HepG2 (cell line): Measurements from ENCODE around the gene FBLIM1. TPM values are rescaled to one million over a fixed set of nuclear protein-coding genes. Genes with fewer than 3 reads are reported as not detected.

Experiments used
- ATAC-seq: fragments of 200-7000 bp; cut with Tn5 transposase; 3 replicates; pipeline ENCODE4 v1.9.1; 2020; ENCODE audit warnings: mild to moderate bottlenecking, moderate library complexity
- BruUV-seq: library from RNA; stranded (reverse); fragments of 400-500 nt; replicated peaks from 2 replicates; lab custom pipeline; 2021; lab: Mats Ljungman, UMichigan
- CTCF ChIA-PET: fragments of 300-600 bp; formaldehyde crosslinking; extraction: SDS; loops from one replicate; lab custom pipeline; 2021; ENCODE audit warnings: low total read pairs, inconsistent platforms, low intra/inter-chr PET ratio; lab: Yijun Ruan, JAX
- POLR2A ChIA-PET: fragments of 350-600 bp; sonication (Branson Sonifier 250); formaldehyde crosslinking; loops from one replicate; lab custom pipeline; 2020; ENCODE audit warnings: antibody characterized with exemption, inconsistent platforms; lab: Yijun Ruan, JAX
- DNase-seq: peaks from one replicate; pipeline ENCODE4 v3.0.0-alpha.2; 2015; ENCODE audit warnings: low spot score
- FAIRE-seq: peaks from 3 replicates; lab custom pipeline; 2011; peaks lifted over from hg19 to GRCh38; lab: Jason Lieb, UNC
- H2AFZ ChIP-seq: one replicate; pipeline ENCODE4 v1.6.1; 2011; ENCODE audit warnings: low read length, inconsistent platforms
- H3K27ac ChIP-seq: fragments of 300-600 bp; 3 replicates; pipeline ENCODE4 v1.8.0; 2011; ENCODE audit warnings: mixed run types, mild to moderate bottlenecking, mixed read lengths, low read length, inconsistent platforms; ENCODE audit not compliant: insufficient read depth; ENCODE audit errors: extremely low read length
- H3K27me3 ChIP-seq, 2 experiments: fragments of 200-600 bp in 1 of 2; 2 replicates in 1 of 2; 3 replicates in 1 of 2; pipeline versions ENCODE4 v1.6.0 to v1.8.0; 2011; ENCODE audit warnings: low read length in 2 of 2, mild to moderate bottlenecking in 2 of 2, moderate library complexity in 2 of 2, inconsistent platforms in 1 of 2; ENCODE audit not compliant: insufficient read depth in 2 of 2, control insufficient read depth in 1 of 2
- H3K36me3 ChIP-seq, 2 experiments: fragments of 200-600 bp in 1 of 2; replicated peaks in 1 of 2; 2 replicates in 1 of 2; 3 replicates in 1 of 2; pipeline versions ENCODE4 v1.5.1 to v1.8.0; 2011; ENCODE audit warnings: low read length in 2 of 2, inconsistent platforms in 1 of 2; ENCODE audit not compliant: insufficient read depth in 2 of 2, control insufficient read depth in 1 of 2
- H3K4me1 ChIP-seq: 2 replicates; pipeline ENCODE4 v1.5.1; 2012; ENCODE audit warnings: low read length, inconsistent platforms; ENCODE audit not compliant: insufficient read depth
- H3K4me2 ChIP-seq: 2 replicates; pipeline ENCODE4 v1.6.0; 2011; ENCODE audit warnings: low read depth, low read length, inconsistent platforms
- H3K4me3 ChIP-seq, 3 experiments: fragments of 200-600 bp in 1 of 3; sonication (generic), shearing (Covaris generic) in 1 of 3; replicated peaks in 1 of 3; 2 replicates each; pipeline ENCODE4 v1.5.1; 2011 to 2016; ENCODE audit warnings: low read length in 3 of 3, inconsistent platforms in 2 of 3, low read depth in 2 of 3, mild to moderate bottlenecking in 2 of 3, control low read depth in 1 of 3, mixed read lengths in 1 of 3; ENCODE audit not compliant: insufficient read depth in 1 of 3
- H3K79me2 ChIP-seq: one replicate; pipeline ENCODE4 v1.6.1; 2011; ENCODE audit warnings: low read length, inconsistent platforms; ENCODE audit not compliant: insufficient read depth
- H3K9ac ChIP-seq: 2 replicates; pipeline ENCODE4 v1.6.0; 2011; ENCODE audit warnings: mild to moderate bottlenecking, low read depth, low read length, inconsistent platforms; ENCODE audit not compliant: insufficient read depth
- H3K9me3 ChIP-seq: 2 replicates; pipeline ENCODE4 v1.5.1; 2012; ENCODE audit warnings: mild to moderate bottlenecking, low read length
- H4K20me1 ChIP-seq: 2 replicates; pipeline ENCODE4 v1.6.0; 2011; ENCODE audit warnings: inconsistent platforms, mild to moderate bottlenecking, low read length, moderate library complexity; ENCODE audit not compliant: insufficient read depth
- JUN ChIP-seq: sonication (generic); formaldehyde crosslinking; IDR thresholded peaks from 2 replicates; pipeline ENCODE4 v1.4.0; 2020; ENCODE audit warnings: mild to moderate bottlenecking, missing genetic modification reagents
- KLF9 ChIP-seq: IDR thresholded peaks from 2 replicates; pipeline ENCODE4 v1.6.1; 2016; ENCODE audit warnings: low read depth
- KMT2B ChIP-seq: IDR thresholded peaks from 2 replicates; pipeline ENCODE4 v1.6.1; 2016; ENCODE audit warnings: missing genetic modification reagents, missing compliant biosample characterization
- NR2F6 ChIP-seq, 2 experiments: IDR thresholded peaks; 2 replicates each; pipeline ENCODE4 v1.6.1; 2016; ENCODE audit warnings: antibody characterized with exemption in 1 of 2, mild to moderate bottlenecking in 1 of 2
- RAD21 ChIP-seq: fragments of 450-650 bp; formaldehyde crosslinking; IDR thresholded peaks from 2 replicates; pipeline ENCODE4 v1.5.0; 2020; ENCODE audit warnings: mild to moderate bottlenecking
- RBFOX2 ChIP-seq: fragments of 200-400 bp; formaldehyde crosslinking; IDR thresholded peaks from 2 replicates; pipeline ENCODE4 v1.6.1; 2017; ENCODE audit warnings: low read depth, mild to moderate bottlenecking, low read length
- REXO4 ChIP-seq: sonication (generic); formaldehyde crosslinking; IDR thresholded peaks from 2 replicates; pipeline ENCODE4 v1.8.0; 2022; ENCODE audit warnings: missing genetic modification reagents, mild to moderate bottlenecking, borderline replicate concordance
- SALL2 ChIP-seq: sonication (generic); formaldehyde crosslinking; IDR thresholded peaks from 2 replicates; pipeline ENCODE4 v1.8.1; 2023; ENCODE audit warnings: mild to moderate bottlenecking, missing genetic modification reagents, inconsistent platforms
- SMAD9 ChIP-seq: sonication (generic); formaldehyde crosslinking; IDR thresholded peaks from 2 replicates; pipeline ENCODE4 v1.5.1; 2020; ENCODE audit warnings: mild to moderate bottlenecking, missing genetic modification reagents
- SOX6 ChIP-seq, 2 experiments: fragments of 450-650 bp in 1 of 2; sonication (generic) in 1 of 2; formaldehyde crosslinking in 1 of 2; IDR thresholded peaks; 2 replicates each; pipeline versions ENCODE4 v1.4.0 to v1.6.1; 2017 to 2020; ENCODE audit warnings: antibody characterized with exemption in 1 of 2, mild to moderate bottlenecking in 1 of 2, missing genetic modification reagents in 1 of 2
- STAG1 ChIP-seq: sonication (generic); formaldehyde crosslinking; IDR thresholded peaks from 2 replicates; pipeline ENCODE4 v1.4.0; 2020; ENCODE audit warnings: missing genetic modification reagents
- ZNF432 ChIP-seq: sonication (generic); formaldehyde crosslinking; IDR thresholded peaks from 2 replicates; pipeline ENCODE4 v1.5.0; 2020; ENCODE audit warnings: missing genetic modification reagents, mild to moderate bottlenecking, borderline replicate concordance
- ZNF557 ChIP-seq: sonication (generic); formaldehyde crosslinking; IDR thresholded peaks from 2 replicates; pipeline ENCODE4 v1.4.0; 2020; ENCODE audit warnings: missing genetic modification reagents
- ZNF678 ChIP-seq: sonication (generic); formaldehyde crosslinking; IDR thresholded peaks from 2 replicates; pipeline ENCODE4 v1.4.0; 2020; ENCODE audit warnings: mild to moderate bottlenecking, missing genetic modification reagents
- ZNF878 ChIP-seq: sonication (generic); formaldehyde crosslinking; IDR thresholded peaks from 2 replicates; pipeline ENCODE4 v1.8.1; 2023; ENCODE audit warnings: mild to moderate bottlenecking, missing genetic modification reagents, moderate library complexity
- ZSCAN9 ChIP-seq: IDR thresholded peaks from 2 replicates; pipeline ENCODE4 v1.6.1; 2016; ENCODE audit warnings: borderline replicate concordance
- WGBS: methylation state at CpG from one replicate; pipeline ENCODE4 v1.1.6; 2017; ENCODE audit warnings: low lambda C conversion rate; 5-methylcytosine and 5-hydroxymethylcytosine counted together
- in situ Hi-C: cut with HindIII; loops from 2 replicates; pipeline ENCODE4 v1.10.0; 2017; ENCODE audit warnings: low pct_unique_long_range_greater_than_20kb; ENCODE audit not compliant: extremely low pct_ligation_motif_present
- intact Hi-C: fragments of 100-400 bp; cut with micrococcal nuclease; formaldehyde crosslinking; loops from one replicate; pipeline ENCODE4 v1.10.0; 2022; ENCODE audit not compliant: unreplicated experiment
- polyA plus RNA-seq, 8 experiments: library from polyadenylated mRNA; depleted of rRNA in 3 of 8; stranded (reverse) in 7 of 8; unstranded in 1 of 8; fragments of >200 nt; fragmentation: Illumina TruSeq in 4 of 8; extraction: Trizol in 4 of 8; gene quantifications; 2 replicates each; pipeline versions ENCODE4 v1.2.1 to v1.2.3, GENCODE V29; 2011 to 2016; ENCODE audit warnings: low read depth in 4 of 8, missing spikeins in 1 of 8, mixed read lengths in 1 of 8; ENCODE audit not compliant: insufficient read depth in 1 of 8
- total RNA-seq, 5 experiments: library from RNA; depleted of rRNA; stranded (reverse); fragments of >200 nt; fragmentation: Illumina TruSeq; extraction: Trizol; gene quantifications; 2 replicates each; pipeline ENCODE4 v1.2.3, GENCODE V29; 2016; ENCODE audit warnings: low read depth in 1 of 5
- TF ChIP-seq, protein P1 (sequence below): IDR thresholded peaks from 2 replicates; pipeline ENCODE4 v1.6.1; 2012; ENCODE audit warnings: inconsistent platforms
- TF ChIP-seq, protein P2 (sequence below): sonication (generic); formaldehyde crosslinking; IDR thresholded peaks from 2 replicates; pipeline ENCODE4 v1.4.0; 2020; ENCODE audit warnings: low read depth, mild to moderate bottlenecking, missing genetic modification reagents
- TF ChIP-seq, protein P3 (sequence below): sonication (generic); formaldehyde crosslinking; IDR thresholded peaks from 2 replicates; pipeline ENCODE4 v1.5.1; 2020; ENCODE audit warnings: missing genetic modification reagents, mild to moderate bottlenecking, borderline replicate concordance
- TF ChIP-seq, protein P4 (sequence below): sonication (generic); formaldehyde crosslinking; IDR thresholded peaks from 2 replicates; pipeline ENCODE4 v1.4.0; 2020; ENCODE audit warnings: missing genetic modification reagents, mild to moderate bottlenecking, borderline replicate concordance

FBLIM1 gene
- total and polyA plus RNA-seq, 2 of the 13 experiments (the other 11 are each of a cell fraction or from before 2014, with no cell fraction given) = 10.6 to 23.0 TPM

DNA sequence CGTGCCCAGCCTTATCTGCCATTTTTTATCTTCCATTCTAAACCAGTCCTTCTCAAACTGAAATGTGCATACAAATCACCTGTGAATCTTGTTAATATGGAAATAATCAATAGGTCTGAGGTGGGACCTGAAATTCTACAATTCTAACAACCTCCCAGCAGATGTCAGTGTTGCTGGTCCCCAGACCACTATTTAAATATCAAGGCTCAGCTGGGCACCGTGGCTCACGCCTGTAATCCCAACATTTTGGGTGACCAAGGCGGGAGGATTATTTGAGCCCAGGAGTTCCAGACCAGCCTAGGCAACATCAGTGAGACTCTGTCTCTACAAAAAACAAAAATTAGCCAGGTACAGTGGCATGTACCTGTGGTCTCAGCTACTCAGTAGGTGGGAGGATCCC is 44.8 kb downstream of the FBLIM1 start (continued):
- TF ChIP-seq ZNF557 (CRISPR knock-in tag) (no peak), REXO4 (CRISPR knock-in tag) (no peak), ZSCAN9 (no peak), RBFOX2 (no peak), ZNF878 (CRISPR knock-in tag) (no peak), ZNF678 (CRISPR knock-in tag) (no peak), NR2F6 (IDR thresholded peaks at IDR 0.05) (no peak), NR2F6 (CRISPR knock-in tag; IDR thresholded peaks at IDR 0.05) (no peak), SALL2 (CRISPR knock-in tag) (no peak), RAD21 (peak; percentile 62)
- TF ChIP-seq, protein P1, sequence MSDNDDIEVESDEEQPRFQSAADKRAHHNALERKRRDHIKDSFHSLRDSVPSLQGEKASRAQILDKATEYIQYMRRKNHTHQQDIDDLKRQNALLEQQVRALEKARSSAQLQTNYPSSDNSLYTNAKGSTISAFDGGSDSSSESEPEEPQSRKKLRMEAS = no peak
- TF ChIP-seq, protein P2, sequence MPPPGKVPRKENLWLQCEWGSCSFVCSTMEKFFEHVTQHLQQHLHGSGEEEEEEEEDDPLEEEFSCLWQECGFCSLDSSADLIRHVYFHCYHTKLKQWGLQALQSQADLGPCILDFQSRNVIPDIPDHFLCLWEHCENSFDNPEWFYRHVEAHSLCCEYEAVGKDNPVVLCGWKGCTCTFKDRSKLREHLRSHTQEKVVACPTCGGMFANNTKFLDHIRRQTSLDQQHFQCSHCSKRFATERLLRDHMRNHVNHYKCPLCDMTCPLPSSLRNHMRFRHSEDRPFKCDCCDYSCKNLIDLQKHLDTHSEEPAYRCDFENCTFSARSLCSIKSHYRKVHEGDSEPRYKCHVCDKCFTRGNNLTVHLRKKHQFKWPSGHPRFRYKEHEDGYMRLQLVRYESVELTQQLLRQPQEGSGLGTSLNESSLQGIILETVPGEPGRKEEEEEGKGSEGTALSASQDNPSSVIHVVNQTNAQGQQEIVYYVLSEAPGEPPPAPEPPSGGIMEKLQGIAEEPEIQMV = no peak

DNA sequence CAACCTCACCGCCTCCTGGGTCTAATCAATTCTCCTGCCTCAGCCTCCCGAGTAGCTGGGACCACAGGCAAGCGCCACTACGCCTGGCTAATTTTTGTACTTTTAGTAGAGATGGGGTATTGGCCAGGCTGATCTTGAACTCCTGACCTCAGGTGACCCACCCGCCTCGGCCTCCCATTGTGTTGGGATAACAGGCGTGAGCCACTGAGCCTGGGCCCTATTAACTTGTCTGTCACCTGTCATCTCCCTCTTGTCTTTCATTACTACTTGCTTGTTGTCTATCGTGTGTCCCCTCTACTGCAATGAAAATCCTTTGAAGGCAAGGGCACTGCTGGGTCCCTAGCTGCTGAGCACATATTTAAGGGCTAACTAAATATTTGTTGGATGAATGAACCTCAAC is 45.5 kb downstream of the FBLIM1 start:
- H4K20me1 ChIP-seq = no peaks in the 10 kb centered on the region
- ATAC-seq (no peak), DNase-seq (no peak), FAIRE-seq (no peak)
- no peak overlapping the region for H3K27ac ChIP-seq
- H2AFZ ChIP-seq = no peak overlapping the region
- H3K79me2 ChIP-seq = peaks cover 11% of the 10 kb centered on the region
- H3K9me3 ChIP-seq = no peaks in the 10 kb centered on the region
- CTCF ChIA-PET = no interaction called here
- H3K4me1 ChIP-seq = peaks cover 67% of the 10 kb centered on the region
- no peak overlapping the region for H3K9ac ChIP-seq
- WGBS = 21% methylated on average over 8 of the region's 8 CpGs
- BruUV-seq = no TSS peak
- H3K36me3 ChIP-seq = no peaks in the 10 kb centered on the region
- intact Hi-C loops = loop anchor here (5.0 kb wide), 2 partner anchors 43 to 118 kb away; partner anchors contain the start of gene SPEN
- peak overlapping the region; percentile 28 for H3K4me2 ChIP-seq
- POLR2A ChIA-PET = interaction anchor here (0.6 kb wide), 1 partner anchor 76 kb away, joined by 3 read pairs; no protein-coding TSS in a partner anchor
- no peak overlapping the region; a peak in 1 of 6 replicates for H3K4me3 ChIP-seq
- no peaks in the 10 kb centered on the region for H3K27me3 ChIP-seq
- in situ Hi-C loops = no loop called here
- TF ChIP-seq KMT2B (CRISPR knock-in tag) (no peak), SMAD9 (CRISPR knock-in tag) (no peak), KLF9 (CRISPR knock-in tag) (no peak), STAG1 (no peak), ZNF432 (CRISPR knock-in tag) (no peak), JUN (no peak), SOX6 (IDR thresholded peaks at IDR 0.05) (no peak), SOX6 (CRISPR knock-in tag; IDR thresholded peaks at IDR 0.05) (peak; percentile 42; the same call in 1 of the 2 replicates)
- TF ChIP-seq, protein P3, sequence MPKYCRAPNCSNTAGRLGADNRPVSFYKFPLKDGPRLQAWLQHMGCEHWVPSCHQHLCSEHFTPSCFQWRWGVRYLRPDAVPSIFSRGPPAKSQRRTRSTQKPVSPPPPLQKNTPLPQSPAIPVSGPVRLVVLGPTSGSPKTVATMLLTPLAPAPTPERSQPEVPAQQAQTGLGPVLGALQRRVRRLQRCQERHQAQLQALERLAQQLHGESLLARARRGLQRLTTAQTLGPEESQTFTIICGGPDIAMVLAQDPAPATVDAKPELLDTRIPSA (CRISPR knock-in tag) = no peak
- TF ChIP-seq, protein P4, sequence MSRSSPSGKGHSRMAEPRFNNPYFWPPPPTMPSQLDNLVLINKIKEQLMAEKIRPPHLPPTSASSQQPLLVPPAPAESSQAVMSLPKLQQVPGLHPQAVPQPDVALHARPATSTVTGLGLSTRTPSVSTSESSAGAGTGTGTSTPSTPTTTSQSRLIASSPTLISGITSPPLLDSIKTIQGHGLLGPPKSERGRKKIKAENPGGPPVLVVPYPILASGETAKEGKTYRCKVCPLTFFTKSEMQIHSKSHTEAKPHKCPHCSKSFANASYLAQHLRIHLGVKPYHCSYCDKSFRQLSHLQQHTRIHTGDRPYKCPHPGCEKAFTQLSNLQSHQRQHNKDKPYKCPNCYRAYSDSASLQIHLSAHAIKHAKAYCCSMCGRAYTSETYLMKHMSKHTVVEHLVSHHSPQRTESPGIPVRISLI (CRISPR knock-in tag) = peak; percentile 40; the same call in 1 of the 2 replicates
- TF ChIP-seq, protein P1 = no peak
